ENCODE data around the gene SCLY. TPM values are rescaled to one million over a fixed set of nuclear protein-coding genes. Genes with fewer than 3 reads are reported as not detected.
A peak's percentile ranks its signal among the peaks of the same experiment; 100 is the strongest.

Gene SCLY
- total RNA-seq, 1 experiment from 2014 or later = 68.4 TPM

- Mint-ChIP-seq H3K27ac (peak overlapping the region; percentile 36; the same call in 1 of the 2 replicates), H3K27me3 (ENCODE audit: low read depth) (no peaks in the 10 kb centered on the region), H3K4me1 (peaks cover 34% of the 10 kb centered on the region), H3K9me3 (no peaks in the 10 kb centered on the region), H3K36me3 (peaks cover 19% of the 10 kb centered on the region), H3K4me3 (no peak overlapping the region)
- ChIA-PET POLR2A (interaction anchor here (0.8 kb wide), 1 partner anchor 32 kb away, joined by 3 read pairs; the partner anchor contains the start of gene SCLY), CTCF (interaction anchor here (0.6 kb wide), 1 partner anchor 186 kb away, joined by 3 read pairs; no protein-coding TSS in a partner anchor)
- TF ChIP-seq, protein P1, sequence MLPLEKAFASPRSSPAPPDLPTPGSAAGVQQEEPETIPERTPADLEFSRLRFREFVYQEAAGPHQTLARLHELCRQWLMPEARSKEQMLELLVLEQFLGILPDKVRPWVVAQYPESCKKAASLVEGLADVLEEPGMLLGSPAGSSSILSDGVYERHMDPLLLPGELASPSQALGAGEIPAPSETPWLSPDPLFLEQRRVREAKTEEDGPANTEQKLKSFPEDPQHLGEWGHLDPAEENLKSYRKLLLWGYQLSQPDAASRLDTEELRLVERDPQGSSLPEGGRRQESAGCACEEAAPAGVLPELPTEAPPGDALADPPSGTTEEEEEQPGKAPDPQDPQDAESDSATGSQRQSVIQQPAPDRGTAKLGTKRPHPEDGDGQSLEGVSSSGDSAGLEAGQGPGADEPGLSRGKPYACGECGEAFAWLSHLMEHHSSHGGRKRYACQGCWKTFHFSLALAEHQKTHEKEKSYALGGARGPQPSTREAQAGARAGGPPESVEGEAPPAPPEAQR (CRISPR knock-in tag; IDR thresholded peaks at IDR 0.05) = no peak
- TF ChIP-seq, protein P2, sequence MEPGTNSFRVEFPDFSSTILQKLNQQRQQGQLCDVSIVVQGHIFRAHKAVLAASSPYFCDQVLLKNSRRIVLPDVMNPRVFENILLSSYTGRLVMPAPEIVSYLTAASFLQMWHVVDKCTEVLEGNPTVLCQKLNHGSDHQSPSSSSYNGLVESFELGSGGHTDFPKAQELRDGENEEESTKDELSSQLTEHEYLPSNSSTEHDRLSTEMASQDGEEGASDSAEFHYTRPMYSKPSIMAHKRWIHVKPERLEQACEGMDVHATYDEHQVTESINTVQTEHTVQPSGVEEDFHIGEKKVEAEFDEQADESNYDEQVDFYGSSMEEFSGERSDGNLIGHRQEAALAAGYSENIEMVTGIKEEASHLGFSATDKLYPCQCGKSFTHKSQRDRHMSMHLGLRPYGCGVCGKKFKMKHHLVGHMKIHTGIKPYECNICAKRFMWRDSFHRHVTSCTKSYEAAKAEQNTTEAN (CRISPR knock-in tag; IDR thresholded peaks at IDR 0.05) = no peak
- no peak for TF ChIP-seq SOX15 (CRISPR knock-in tag; IDR thresholded peaks at IDR 0.05)
- TF ChIP-seq, protein P3, sequence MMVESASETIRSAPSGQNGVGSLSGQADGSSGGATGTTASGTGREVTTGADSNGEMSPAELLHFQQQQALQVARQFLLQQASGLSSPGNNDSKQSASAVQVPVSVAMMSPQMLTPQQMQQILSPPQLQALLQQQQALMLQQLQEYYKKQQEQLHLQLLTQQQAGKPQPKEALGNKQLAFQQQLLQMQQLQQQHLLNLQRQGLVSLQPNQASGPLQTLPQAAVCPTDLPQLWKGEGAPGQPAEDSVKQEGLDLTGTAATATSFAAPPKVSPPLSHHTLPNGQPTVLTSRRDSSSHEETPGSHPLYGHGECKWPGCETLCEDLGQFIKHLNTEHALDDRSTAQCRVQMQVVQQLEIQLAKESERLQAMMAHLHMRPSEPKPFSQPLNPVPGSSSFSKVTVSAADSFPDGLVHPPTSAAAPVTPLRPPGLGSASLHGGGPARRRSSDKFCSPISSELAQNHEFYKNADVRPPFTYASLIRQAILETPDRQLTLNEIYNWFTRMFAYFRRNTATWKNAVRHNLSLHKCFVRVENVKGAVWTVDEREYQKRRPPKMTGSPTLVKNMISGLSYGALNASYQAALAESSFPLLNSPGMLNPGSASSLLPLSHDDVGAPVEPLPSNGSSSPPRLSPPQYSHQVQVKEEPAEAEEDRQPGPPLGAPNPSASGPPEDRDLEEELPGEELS (CRISPR knock-in tag; IDR thresholded peaks at IDR 0.05) = no peak
- TF ChIP-seq TCF7 (CRISPR knock-in tag; IDR thresholded peaks at IDR 0.05; ENCODE audit: low read depth) = no peak
- no peak for TF ChIP-seq ZNF263 (CRISPR knock-in tag; IDR thresholded peaks at IDR 0.05; ENCODE audit: low read depth)
- no peak for TF ChIP-seq SMAD4 (CRISPR knock-in tag; IDR thresholded peaks at IDR 0.05)
- TF ChIP-seq CTCF (IDR thresholded peaks at IDR 0.05) = no peak
- TF ChIP-seq, protein P4, sequence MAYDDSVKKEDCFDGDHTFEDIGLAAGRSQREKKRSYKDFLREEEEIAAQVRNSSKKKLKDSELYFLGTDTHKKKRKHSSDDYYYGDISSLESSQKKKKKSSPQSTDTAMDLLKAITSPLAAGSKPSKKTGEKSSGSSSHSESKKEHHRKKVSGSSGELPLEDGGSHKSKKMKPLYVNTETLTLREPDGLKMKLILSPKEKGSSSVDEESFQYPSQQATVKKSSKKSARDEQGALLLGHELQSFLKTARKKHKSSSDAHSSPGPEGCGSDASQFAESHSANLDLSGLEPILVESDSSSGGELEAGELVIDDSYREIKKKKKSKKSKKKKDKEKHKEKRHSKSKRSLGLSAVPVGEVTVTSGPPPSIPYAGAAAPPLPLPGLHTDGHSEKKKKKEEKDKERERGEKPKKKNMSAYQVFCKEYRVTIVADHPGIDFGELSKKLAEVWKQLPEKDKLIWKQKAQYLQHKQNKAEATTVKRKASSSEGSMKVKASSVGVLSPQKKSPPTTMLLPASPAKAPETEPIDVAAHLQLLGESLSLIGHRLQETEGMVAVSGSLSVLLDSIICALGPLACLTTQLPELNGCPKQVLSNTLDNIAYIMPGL (CRISPR knock-in tag; IDR thresholded peaks at IDR 0.05) = no peak
- TF ChIP-seq ZNF232 (CRISPR knock-in tag; IDR thresholded peaks at IDR 0.05) = no peak
- no peak for TF ChIP-seq OVOL2 (CRISPR knock-in tag; IDR thresholded peaks at IDR 0.05; ENCODE audit: borderline replicate concordance)
- DNase-seq (ENCODE audit: low spot score) (no peak), ATAC-seq (no peak)
Measured at GRCh38 chr2:238092486-238093035, 31.8 kb downstream of the SCLY start.

DNA sequence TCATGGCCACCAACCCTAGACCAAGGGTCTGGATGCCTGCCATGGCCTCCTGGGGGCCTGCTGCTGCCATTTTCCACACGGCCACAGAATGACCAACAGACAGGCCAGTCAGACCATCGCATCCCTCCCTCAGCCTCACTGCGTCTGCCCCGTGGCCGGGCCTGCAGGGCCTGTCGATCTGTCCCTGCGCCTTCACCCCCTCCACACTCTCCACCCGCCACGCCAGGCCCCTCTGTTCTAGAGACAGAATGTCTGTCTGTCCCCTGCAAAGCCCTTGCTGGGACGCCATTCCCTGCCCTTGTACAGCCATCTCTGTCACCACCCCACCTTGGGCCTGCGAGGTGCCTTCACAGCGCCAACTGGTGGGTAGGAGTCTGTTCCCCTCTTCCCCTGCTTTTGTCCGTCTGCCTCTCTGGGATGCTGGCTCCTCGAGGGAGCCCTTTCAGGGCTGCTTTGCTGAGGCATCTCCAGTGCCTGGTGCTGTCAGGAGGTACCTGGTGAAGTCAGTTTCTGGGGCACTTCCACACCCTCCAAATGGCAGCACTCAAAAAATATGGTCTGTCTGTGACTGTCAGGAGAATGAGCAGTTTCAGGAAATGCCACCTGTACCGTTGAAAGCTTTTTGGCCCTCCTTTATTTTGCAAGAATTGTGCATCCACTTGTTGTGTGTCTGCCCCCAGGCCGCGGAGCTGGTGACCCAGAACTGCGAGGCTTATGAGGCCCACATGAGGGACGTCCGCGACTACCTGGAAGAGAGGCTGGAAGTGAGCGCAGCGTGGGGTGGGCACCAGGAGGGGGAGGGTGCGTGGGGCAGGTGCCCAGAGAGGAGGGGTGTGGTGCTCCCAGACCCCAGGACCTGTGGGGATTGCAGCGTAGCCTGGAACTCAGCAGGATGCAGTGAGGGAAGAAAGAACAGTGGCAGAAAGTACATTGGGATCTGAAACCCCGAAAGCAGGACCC lies 32.7 kb downstream of the SCLY start:
- peaks cover 41% of the 10 kb centered on the region for H3K4me1 Mint-ChIP-seq
- ChIA-PET POLR2A (no interaction called here), CTCF (no interaction called here)
- H3K4me3 Mint-ChIP-seq = no peak overlapping the region
- peaks cover 18% of the 10 kb centered on the region for H3K36me3 Mint-ChIP-seq
- peak overlapping the region; percentile 65; the same call in 1 of the 2 replicates for H3K27ac Mint-ChIP-seq
- H3K9me3 Mint-ChIP-seq = no peaks in the 10 kb centered on the region
- DNase-seq (ENCODE audit: low spot score) (no peak), ATAC-seq (peak; percentile 2; the same call in 1 of the 2 replicates)
- H3K27me3 Mint-ChIP-seq (ENCODE audit: low read depth) = no peaks in the 10 kb centered on the region
- TF ChIP-seq ZNF532 (CRISPR knock-in tag; IDR thresholded peaks at IDR 0.05; ENCODE audit: borderline replicate concordance) (no peak), NR3C1 (CRISPR knock-in tag; conservative IDR thresholded peaks at IDR 0.05; ENCODE audit: low read depth) (no peak), ZNF263 (CRISPR knock-in tag; IDR thresholded peaks at IDR 0.05; ENCODE audit: low read depth) (no peak), CREB1 (CRISPR knock-in tag; IDR thresholded peaks at IDR 0.05) (no peak), FOXP1 (CRISPR knock-in tag; IDR thresholded peaks at IDR 0.05; ENCODE audit: borderline replicate concordance) (peak; percentile 25; the same call in 1 of the 2 replicates), MYBL2 (CRISPR knock-in tag; IDR thresholded peaks at IDR 0.05) (no peak), EMX1 (CRISPR knock-in tag; IDR thresholded peaks at IDR 0.05) (no peak), GRHL2 (CRISPR knock-in tag; IDR thresholded peaks at IDR 0.05; ENCODE audit: insufficient replicate concordance, severe bottlenecking) (no peak), SMAD4 (CRISPR knock-in tag; IDR thresholded peaks at IDR 0.05) (no peak)
- TF ChIP-seq, protein P5, sequence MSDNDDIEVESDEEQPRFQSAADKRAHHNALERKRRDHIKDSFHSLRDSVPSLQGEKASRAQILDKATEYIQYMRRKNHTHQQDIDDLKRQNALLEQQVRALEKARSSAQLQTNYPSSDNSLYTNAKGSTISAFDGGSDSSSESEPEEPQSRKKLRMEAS (CRISPR knock-in tag; IDR thresholded peaks at IDR 0.05) = peak; percentile 61; the same call in 1 of the 2 replicates
